Spleen (tissue), 7 donors: ENCODE measurements around the gene GRIA4.

Source experiments
- POLR2A ChIP-seq, 3 donors: fragments of 450-650 bp; IDR thresholded peaks; one replicate each; pipeline ENCODE4 v1.5.1; 2017; ENCODE audit warnings: antibody characterized with exemption in 3 of 3, mild to moderate bottlenecking in 1 of 3
- POLR2AphosphoS5 ChIP-seq, 3 donors: sonication (generic); formaldehyde crosslinking; IDR thresholded peaks; one replicate each; pipeline ENCODE4 v1.5.1; 2017; ENCODE audit warnings: antibody characterized with exemption in 3 of 3
- TF ChIP-seq, protein P1 (sequence below), 11 experiments: fragments of 200-600 bp in 7 of 11; fragments of 450-650 bp in 4 of 11; sonication (generic) in 4 of 11; IDR thresholded peaks in 8 of 11; conservative IDR thresholded peaks in 3 of 11; 1 replicate in 7 of 11; 2 replicates in 4 of 11; pipeline versions ENCODE4 v1.4.0 to v1.8.0; 2016 to 2021; ENCODE audit warnings: antibody characterized with exemption in 11 of 11, inconsistent platforms in 4 of 11, mild to moderate bottlenecking in 1 of 11
- donor health status: DM: no; HTN: no; CAD: no; lungs with moderate emphysema.
- donor health status: DM: no; HTN: no; CAD: no.
- donor health status: DM: no; HTN: no; CAD: no.

DNA sequence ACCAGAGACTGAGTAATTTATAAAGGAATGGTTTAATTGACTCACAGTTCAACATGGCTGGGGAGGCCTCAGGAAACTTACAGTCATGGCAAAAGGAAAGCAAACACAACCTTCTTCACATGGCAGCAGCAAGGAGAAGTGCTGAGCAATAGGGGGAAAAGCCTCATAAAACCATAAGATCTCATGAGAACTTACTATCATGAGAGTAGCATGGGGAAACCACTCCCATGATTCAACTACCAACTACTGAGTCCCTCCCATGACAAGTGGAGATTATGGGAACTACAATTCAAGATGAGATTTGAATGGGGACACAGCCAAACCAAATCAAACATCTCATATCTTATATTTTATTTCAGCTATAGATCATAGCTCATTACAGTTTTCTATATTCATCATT, 33.0 kb downstream of the GRIA4 start:
- TF ChIP-seq POLR2A (IDR thresholded peaks at IDR 0.05), result no peak
- TF ChIP-seq, protein P1, sequence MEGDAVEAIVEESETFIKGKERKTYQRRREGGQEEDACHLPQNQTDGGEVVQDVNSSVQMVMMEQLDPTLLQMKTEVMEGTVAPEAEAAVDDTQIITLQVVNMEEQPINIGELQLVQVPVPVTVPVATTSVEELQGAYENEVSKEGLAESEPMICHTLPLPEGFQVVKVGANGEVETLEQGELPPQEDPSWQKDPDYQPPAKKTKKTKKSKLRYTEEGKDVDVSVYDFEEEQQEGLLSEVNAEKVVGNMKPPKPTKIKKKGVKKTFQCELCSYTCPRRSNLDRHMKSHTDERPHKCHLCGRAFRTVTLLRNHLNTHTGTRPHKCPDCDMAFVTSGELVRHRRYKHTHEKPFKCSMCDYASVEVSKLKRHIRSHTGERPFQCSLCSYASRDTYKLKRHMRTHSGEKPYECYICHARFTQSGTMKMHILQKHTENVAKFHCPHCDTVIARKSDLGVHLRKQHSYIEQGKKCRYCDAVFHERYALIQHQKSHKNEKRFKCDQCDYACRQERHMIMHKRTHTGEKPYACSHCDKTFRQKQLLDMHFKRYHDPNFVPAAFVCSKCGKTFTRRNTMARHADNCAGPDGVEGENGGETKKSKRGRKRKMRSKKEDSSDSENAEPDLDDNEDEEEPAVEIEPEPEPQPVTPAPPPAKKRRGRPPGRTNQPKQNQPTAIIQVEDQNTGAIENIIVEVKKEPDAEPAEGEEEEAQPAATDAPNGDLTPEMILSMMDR (IDR thresholded peaks at IDR 0.05 in 8 of 11, conservative IDR thresholded peaks at IDR 0.05 in 3 of 11), result no peak
- no peak for TF ChIP-seq POLR2AphosphoS5 (IDR thresholded peaks at IDR 0.05)
